GM21390 (cell line): ENCODE data around the gene PAAF1.
"Not testable (repeated sequence)": the region's sequence is repeated elsewhere in the genome, so short reads cannot be mapped to it uniquely, and the experiment has no call there.

Experiments used
- ATAC-seq: cut with Tn5 transposase; IDR thresholded peaks from one replicate; pipeline ENCODE4 v1.9.1; 2021; ENCODE audit not compliant: unreplicated experiment

The PAAF1 gene

GRCh38 chr11:73880449-73880848 is 3.6 kb downstream of the PAAF1 start:
- not testable (repeated sequence) for ATAC-seq

GRCh38 chr11:73883856-73884255 is 7.1 kb downstream of the PAAF1 start:
- no peak for ATAC-seq

GRCh38 chr11:73888244-73888643 is 11.4 kb downstream of the PAAF1 start:
- ATAC-seq = no peak

GRCh38 chr11:73889019-73889418 is 12.2 kb downstream of the PAAF1 start:
- ATAC-seq = no peak

- no peak for ATAC-seq
Measured at GRCh38 chr11:73889536-73889935, 12.7 kb downstream of the PAAF1 start.

GRCh38 chr11:73893041-73893440 is 16.2 kb downstream of the PAAF1 start:
- ATAC-seq = no peak

- ATAC-seq = no peak
Measured at GRCh38 chr11:73894725-73895335, 18.0 kb downstream of the PAAF1 start.

GRCh38 chr11:73902303-73902702 is 25.5 kb downstream of the PAAF1 start:
- ATAC-seq = no peak

- ATAC-seq = no peak
Measured at GRCh38 chr11:73907191-73907590, 30.4 kb downstream of the PAAF1 start.

GRCh38 chr11:73912026-73912425 is 35.2 kb downstream of the PAAF1 start:
- no peak for ATAC-seq

GRCh38 chr11:73913472-73913871 is 36.7 kb downstream of the PAAF1 start:
- ATAC-seq = no peak

GRCh38 chr11:73914284-73914683 is 37.5 kb downstream of the PAAF1 start:
- no peak for ATAC-seq

- ATAC-seq = no peak
Measured at GRCh38 chr11:73916435-73916834, 39.6 kb downstream of the PAAF1 start.

GRCh38 chr11:73921180-73921579 is 44.4 kb downstream of the PAAF1 start:
- no peak for ATAC-seq

- ATAC-seq = no peak
Measured at GRCh38 chr11:73929388-73929787, 52.6 kb downstream of the PAAF1 start.

GRCh38 chr11:73931039-73931645 is 54.3 kb downstream of the PAAF1 start:
- no peak for ATAC-seq

- no peak for ATAC-seq
Measured at GRCh38 chr11:73931951-73932350, 55.2 kb downstream of the PAAF1 start.

- no peak for ATAC-seq
Measured at GRCh38 chr11:73932781-73933180, 56.0 kb downstream of the PAAF1 start.

- ATAC-seq = not testable (repeated sequence)
Measured at GRCh38 chr11:73936047-73936446, 59.2 kb downstream of the PAAF1 start.

- ATAC-seq = no peak
Measured at GRCh38 chr11:73939096-73939495, 62.3 kb downstream of the PAAF1 start.

- ATAC-seq = no peak
Measured at GRCh38 chr11:73940801-73941570, 64.2 kb downstream of the PAAF1 start.

- no peak for ATAC-seq
Measured at GRCh38 chr11:73942010-73942409, 65.2 kb downstream of the PAAF1 start.
